Urinary bladder (tissue), 4 donors: Measurements from ENCODE around the gene PPP1R3G. TPM values are rescaled to one million over a fixed set of nuclear protein-coding genes. Genes with fewer than 3 reads are reported as not detected.
"Not testable (repeated sequence)": the region's sequence is repeated elsewhere in the genome, so short reads cannot be mapped to it uniquely, and the experiment has no call there.

ENCODE experiments used
- DNase-seq: peaks from one replicate; pipeline ENCODE4 v3.0.0-alpha.2; 2015; ENCODE audit errors: extremely low spot score
- H3K27ac ChIP-seq: one replicate; pipeline ENCODE4 v1.5.1; 2013; ENCODE audit warnings: low read depth, mild to moderate bottlenecking, moderate library complexity
- H3K36me3 ChIP-seq: one replicate; pipeline ENCODE4 v1.6.1; 2013; ENCODE audit warnings: mild to moderate bottlenecking, moderate library complexity; ENCODE audit not compliant: insufficient read depth
- H3K4me1 ChIP-seq: one replicate; pipeline ENCODE4 v1.6.1; 2013; ENCODE audit warnings: mild to moderate bottlenecking, moderate library complexity; ENCODE audit not compliant: insufficient read depth
- H3K4me3 ChIP-seq: one replicate; pipeline ENCODE4 v1.5.1; 2013; ENCODE audit warnings: low read depth, low read length
- WGBS: extraction: QIAGEN DNeasy Blood & Tissue Kit; methylation state at CpG from one replicate; pipeline ENCODE4 v1.1.7; 2013; 5-methylcytosine and 5-hydroxymethylcytosine counted together
- polyA plus RNA-seq: library from polyadenylated mRNA; stranded (reverse); fragments of 200-250 nt; gene quantifications from one replicate; pipeline ENCODE4 v1.2.3, GENCODE V29; 2013
- total RNA-seq: library from RNA; depleted of rRNA; stranded (reverse); fragments of >200 nt; gene quantifications from one replicate; pipeline ENCODE4 v1.2.3, GENCODE V29; 2014
- donor health status: healthy with polysubstance abuse.
- donor health status: healthy.

The PPP1R3G gene
- total and polyA plus RNA-seq, 2 donors: 4.7 to 5.1 TPM

- H3K4me3 ChIP-seq: no peak overlapping the region
- WGBS: 86% methylated on average over 11 of the region's 11 CpGs
- no peak for DNase-seq
- H3K4me1 ChIP-seq: no peaks in the 10 kb centered on the region
- H3K27ac ChIP-seq: no peak overlapping the region
- H3K36me3 ChIP-seq: no peaks in the 10 kb centered on the region
These were observed 25.9 kb upstream of the PPP1R3G start for GRCh38 chr6:5059036-5059896.

DNA sequence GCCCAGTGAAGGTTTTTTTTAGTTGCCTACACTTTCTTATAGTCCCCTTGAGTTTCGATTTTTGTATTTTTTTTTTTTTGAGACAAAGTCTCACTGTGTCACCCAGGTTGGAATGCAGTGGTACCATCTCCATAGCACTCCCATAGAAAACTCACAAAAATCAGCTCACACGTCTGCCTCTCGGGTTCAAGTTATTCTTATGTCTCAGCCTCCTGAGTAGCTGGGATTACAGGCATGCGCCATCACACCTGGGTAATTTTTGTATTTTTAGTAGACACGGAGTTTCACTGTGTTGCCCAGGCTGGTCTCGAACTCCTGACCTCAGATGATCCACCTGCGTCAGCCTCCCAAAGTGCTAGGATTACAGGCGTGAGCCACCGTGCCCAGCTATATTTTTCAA is 24.7 kb upstream of the PPP1R3G start:
- DNase-seq, H3K27ac ChIP-seq, H3K4me3 ChIP-seq, H3K36me3 ChIP-seq, H3K4me1 ChIP-seq: not testable (repeated sequence)
- 95% methylated on average over 9 of the region's 9 CpGs for WGBS

GRCh38 chr6:5061152-5061551 is 24.0 kb upstream of the PPP1R3G start:
- H3K4me1 ChIP-seq: no peaks in the 10 kb centered on the region
- H3K4me3 ChIP-seq: no peak overlapping the region
- no peak for DNase-seq
- no peak overlapping the region for H3K27ac ChIP-seq
- no peaks in the 10 kb centered on the region for H3K36me3 ChIP-seq
- WGBS: 76% methylated on average over 3 of the region's 3 CpGs

- WGBS: 92% methylated on average over 8 of the region's 8 CpGs
These were observed 21.5 kb upstream of the PPP1R3G start for GRCh38 chr6:5063617-5064016.

DNA sequence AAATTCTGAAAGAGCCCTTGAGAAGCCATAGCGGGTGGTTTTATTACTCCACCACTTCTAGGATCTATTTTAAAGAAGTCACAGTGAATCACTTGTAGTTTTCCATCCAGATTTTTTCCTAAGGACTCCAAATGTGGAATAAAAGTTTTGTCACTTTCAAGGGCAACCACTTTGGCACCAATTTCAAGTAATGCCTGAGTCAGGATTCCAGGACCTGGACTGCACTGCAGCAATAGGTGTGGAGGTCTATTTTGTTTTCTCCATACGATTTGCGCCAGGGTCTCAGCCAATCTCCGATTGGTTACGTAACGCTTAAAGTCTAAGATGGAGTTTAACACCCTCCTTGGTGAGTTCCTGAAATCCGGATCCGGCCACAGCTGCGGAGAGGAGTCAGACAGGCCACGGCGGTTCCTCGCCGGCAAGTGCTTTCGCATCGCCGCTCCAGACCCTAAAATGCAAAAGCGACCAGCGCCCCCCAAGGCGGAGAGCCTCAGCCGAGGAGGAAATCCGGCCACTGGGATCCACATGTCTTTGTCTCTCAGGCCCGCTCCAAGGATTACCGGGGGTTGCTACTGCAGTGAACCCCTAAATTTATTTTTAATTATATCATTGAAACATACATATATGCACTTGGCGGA is 18.6 kb upstream of the PPP1R3G start:
- no peaks in the 10 kb centered on the region for H3K36me3 ChIP-seq
- no peaks in the 10 kb centered on the region for H3K4me1 ChIP-seq
- no peak for DNase-seq
- no peak overlapping the region for H3K4me3 ChIP-seq
- WGBS: 95% methylated on average over 24 of the region's 24 CpGs
- H3K27ac ChIP-seq: no peak overlapping the region

More at GRCh38 chr6:5063617-5064016, 21.5 kb upstream of the PPP1R3G start:
- Histone ChIP-seq H3K4me1 (no peaks in the 10 kb centered on the region), H3K36me3 (no peaks in the 10 kb centered on the region), H3K27ac (no peak overlapping the region), H3K4me3 (no peak overlapping the region)
- DNase-seq: no peak

GRCh38 chr6:5067305-5067704 is 17.8 kb upstream of the PPP1R3G start:
- DNase-seq: no peak
- Histone ChIP-seq H3K4me3 (no peak overlapping the region), H3K4me1 (no peaks in the 10 kb centered on the region), H3K27ac (no peak overlapping the region), H3K36me3 (no peaks in the 10 kb centered on the region)
- 97% methylated on average over 3 of the region's 3 CpGs for WGBS

DNA sequence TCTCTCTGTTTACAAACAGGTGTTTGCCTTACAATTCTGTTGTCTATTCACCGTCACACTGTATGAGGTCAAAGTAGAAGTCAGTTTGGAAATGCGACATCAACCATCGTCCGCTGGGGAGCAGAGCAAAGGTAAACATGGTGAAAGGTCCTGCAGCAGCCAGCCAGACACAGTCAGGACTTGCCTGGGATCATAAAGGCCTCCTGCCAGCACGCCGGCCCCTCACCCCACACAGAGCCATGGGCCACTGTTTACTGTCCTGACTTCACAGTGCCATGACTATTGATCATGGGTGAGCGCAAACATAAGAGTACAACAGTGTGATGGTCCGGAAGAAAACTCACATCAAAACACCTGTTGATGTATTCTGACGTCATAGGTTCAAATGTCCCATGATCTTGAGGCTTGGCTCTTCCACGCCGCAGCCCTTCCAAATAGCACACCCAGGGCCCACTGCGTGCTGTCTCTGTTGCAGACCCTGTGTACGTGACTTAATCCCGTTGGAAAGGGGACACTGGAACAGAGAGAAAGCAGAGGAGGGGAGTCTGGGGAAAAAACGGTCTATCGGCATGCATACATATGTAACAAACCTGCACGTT is 16.9 kb upstream of the PPP1R3G start:
- Histone ChIP-seq H3K4me1 (no peaks in the 10 kb centered on the region), H3K27ac (no peak overlapping the region), H3K4me3 (no peak overlapping the region), H3K36me3 (no peaks in the 10 kb centered on the region)
- no peak for DNase-seq
- WGBS: 88% methylated on average over 17 of the region's 17 CpGs

DNA sequence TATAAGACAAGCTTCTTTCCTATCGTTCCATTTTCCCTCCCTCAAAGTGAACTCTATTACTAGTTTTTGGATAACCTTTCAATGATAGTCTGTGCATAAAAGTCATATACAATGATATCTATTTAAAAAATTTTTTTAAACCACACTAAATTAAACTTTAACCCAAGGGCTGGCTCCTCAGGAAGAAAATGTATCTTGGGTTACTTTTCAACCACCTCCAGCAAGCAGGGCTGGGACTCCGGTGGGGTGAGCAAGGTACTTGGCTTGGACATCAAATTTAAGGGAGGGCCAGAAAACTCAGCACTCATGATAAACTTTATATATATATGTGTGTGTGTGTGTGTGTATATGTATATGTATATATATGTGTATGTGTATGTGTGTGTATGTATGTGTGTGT is 13.9 kb upstream of the PPP1R3G start:
- H3K36me3 ChIP-seq: no peaks in the 10 kb centered on the region
- H3K4me1 ChIP-seq: no peaks in the 10 kb centered on the region
- DNase-seq: no peak
- no peak overlapping the region for H3K27ac ChIP-seq
- H3K4me3 ChIP-seq: no peak overlapping the region
- whole genome bisulfite sequencing: 94% methylated on average over 2 of the region's 2 CpGs

GRCh38 chr6:5072440-5072839 is 12.7 kb upstream of the PPP1R3G start:
- Histone ChIP-seq H3K27ac (no peak overlapping the region), H3K4me3 (no peak overlapping the region), H3K36me3 (no peaks in the 10 kb centered on the region), H3K4me1 (no peaks in the 10 kb centered on the region)
- 86% methylated on average over 7 of the region's 7 CpGs for WGBS
- no peak for DNase-seq

DNA sequence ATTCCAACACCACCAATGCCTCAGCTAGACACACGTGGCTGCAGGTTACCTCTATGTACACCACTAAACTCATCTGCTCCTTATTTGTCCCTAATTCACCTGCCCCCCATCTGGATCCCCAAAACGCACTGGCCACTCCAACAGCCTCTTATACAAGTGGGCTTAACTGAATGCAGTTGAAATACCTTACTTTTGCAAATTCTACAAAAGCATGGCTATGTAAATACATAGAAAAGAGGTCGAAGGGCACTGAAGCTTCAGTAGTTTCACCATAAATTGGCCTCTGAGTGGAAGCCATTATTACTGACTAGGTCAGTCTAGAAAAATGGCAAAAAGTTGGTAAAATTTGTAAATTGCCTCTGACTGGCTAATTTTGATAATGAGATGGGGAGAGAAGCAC is 11.1 kb upstream of the PPP1R3G start:
- no peaks in the 10 kb centered on the region for H3K4me1 ChIP-seq
- no peak overlapping the region for H3K27ac ChIP-seq
- 86% methylated on average over 3 of the region's 3 CpGs for WGBS
- no peaks in the 10 kb centered on the region for H3K36me3 ChIP-seq
- H3K4me3 ChIP-seq: no peak overlapping the region
- no peak for DNase-seq

- Histone ChIP-seq H3K36me3 (no peaks in the 10 kb centered on the region), H3K27ac (no peak overlapping the region), H3K4me1 (no peaks in the 10 kb centered on the region), H3K4me3 (no peak overlapping the region)
- WGBS: 94% methylated on average over 11 of the region's 11 CpGs
- DNase-seq: no peak
These were observed 8.2 kb upstream of the PPP1R3G start for GRCh38 chr6:5076931-5077330.

- Histone ChIP-seq H3K27ac (no peak overlapping the region), H3K4me3 (no peak overlapping the region), H3K36me3 (no peaks in the 10 kb centered on the region), H3K4me1 (no peaks in the 10 kb centered on the region)
- no peak for DNase-seq
- WGBS: 47% methylated on average over 5 of the region's 5 CpGs
These were observed 6.9 kb upstream of the PPP1R3G start for GRCh38 chr6:5078121-5078669.

- Histone ChIP-seq H3K4me3 (no peak overlapping the region), H3K27ac (no peak overlapping the region), H3K4me1 (no peaks in the 10 kb centered on the region), H3K36me3 (no peaks in the 10 kb centered on the region)
- 94% methylated on average over 2 of the region's 2 CpGs for WGBS
- DNase-seq: no peak
These were observed 5.4 kb upstream of the PPP1R3G start for GRCh38 chr6:5079692-5080091.

GRCh38 chr6:5080574-5080973 is 4.6 kb upstream of the PPP1R3G start:
- H3K27ac ChIP-seq: no peak overlapping the region
- WGBS: 60% methylated on average over 3 of the region's 3 CpGs
- H3K36me3 ChIP-seq: no peaks in the 10 kb centered on the region
- no peak for DNase-seq
- H3K4me3 ChIP-seq: no peak overlapping the region
- no peaks in the 10 kb centered on the region for H3K4me1 ChIP-seq
